ENCODE measurements around the gene LRRN2.

The LRRN2 gene

GRCh38 chr1:204673209-204673608 is 12.3 kb downstream of the LRRN2 start:
- no peak for DNase-seq
- intact Hi-C loops (cut with DNase I) = no loop called here

DNA sequence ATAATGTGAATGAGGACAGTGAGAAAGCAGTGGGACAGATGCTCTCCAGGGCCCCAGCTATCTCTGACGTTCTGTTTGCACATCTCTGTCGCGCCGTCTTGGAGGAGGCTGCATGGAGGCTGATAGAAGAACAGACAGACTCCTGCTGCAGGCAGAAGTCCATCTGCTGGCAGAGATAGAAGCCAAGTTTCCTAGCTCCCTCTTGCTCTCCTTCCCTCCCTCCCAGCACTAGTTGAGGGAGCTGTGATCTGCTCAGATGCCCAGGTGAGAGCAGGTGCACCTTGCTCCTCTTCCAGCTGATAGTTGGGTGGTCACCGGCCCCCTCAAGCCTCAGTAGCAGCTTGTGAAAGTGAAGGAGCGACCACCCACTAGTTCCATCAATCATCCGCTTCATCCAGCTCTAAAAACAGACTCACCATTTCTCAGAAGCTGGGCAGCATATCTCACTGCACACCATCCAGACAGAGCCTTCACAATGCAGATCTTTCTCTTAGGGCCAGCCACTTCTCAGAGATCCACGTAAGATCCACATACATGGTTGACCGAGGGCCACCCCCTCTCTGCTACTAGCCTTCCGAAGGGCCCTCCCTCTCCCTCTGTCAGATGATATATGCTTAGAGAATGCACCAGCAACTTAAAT is 12.9 kb downstream of the LRRN2 start:
- intact Hi-C loops (cut with DNase I) = no loop called here
- DNase-seq = no peak

GRCh38 chr1:204672069-204672468 is 13.5 kb downstream of the LRRN2 start:
- intact Hi-C loops (cut with DNase I) = no loop called here
- DNase-seq = no peak

DNA sequence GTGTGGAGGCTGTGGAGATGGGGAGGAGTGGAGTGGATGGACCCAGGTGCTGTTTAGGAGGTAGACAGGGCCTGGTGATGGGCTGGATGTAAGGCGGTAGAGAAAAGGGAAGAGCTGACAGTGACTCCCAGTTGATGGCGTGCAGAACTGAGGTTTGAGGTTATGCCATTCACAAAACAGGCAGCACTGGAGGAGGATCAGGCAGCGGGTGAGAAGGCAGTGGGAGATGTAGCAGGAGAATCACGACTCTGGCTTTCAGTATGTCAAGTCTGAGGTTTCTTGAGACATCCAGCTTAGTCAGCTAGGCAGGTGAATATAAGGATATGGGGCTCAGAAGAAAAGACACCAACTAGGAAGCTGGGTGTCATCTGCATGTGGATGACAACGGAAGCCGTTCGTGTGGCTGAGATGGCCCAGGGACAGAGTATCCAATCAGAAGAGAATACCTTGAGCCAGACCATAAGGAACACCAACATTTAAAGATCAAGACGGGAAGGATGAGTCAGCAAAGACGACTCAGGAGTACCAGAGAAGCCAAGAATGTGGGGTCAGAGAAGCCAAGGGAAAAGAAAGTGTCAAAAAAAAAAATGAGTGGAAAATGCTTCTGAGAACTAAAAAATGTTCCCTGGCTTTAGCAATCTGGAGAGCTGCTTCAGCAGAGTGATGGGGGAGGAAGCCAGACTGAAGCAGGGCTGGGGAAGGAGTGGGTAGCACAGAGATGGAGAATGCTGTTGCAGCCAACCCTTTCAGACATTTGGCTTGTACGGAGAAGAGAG is 15.2 kb downstream of the LRRN2 start:
- intact Hi-C loops (cut with DNase I) = no loop called here
- peak in 33 of 42 donors; percentile 21 to 87 (median 60) for DNase-seq

DNA sequence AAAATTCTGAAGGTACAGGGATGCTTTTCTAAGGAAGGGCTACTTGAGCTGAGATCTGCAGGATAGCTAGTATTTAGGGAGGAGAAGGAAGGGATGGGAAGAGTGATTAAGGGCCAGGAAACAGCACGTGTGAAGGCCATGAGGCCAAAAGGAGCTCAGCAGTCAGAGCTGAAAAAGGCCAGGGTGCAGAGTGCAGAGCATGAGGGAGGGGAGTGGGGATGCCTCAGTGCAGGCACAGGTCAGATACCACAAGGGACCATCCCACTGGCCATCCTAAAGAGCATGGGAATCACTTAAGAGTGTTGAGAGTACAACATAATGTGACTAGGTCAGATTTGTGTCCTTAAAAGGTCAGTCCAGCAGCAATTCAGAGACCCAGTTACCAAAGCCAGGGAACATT is 16.0 kb downstream of the LRRN2 start:
- no peak for DNase-seq
- intact Hi-C loops (cut with DNase I) = no loop called here

- intact Hi-C loops (cut with DNase I) = no loop called here
- peak in 8 of 42 donors; percentile 29 to 67 (median 45) for DNase-seq
Observed at GRCh38 chr1:204664384-204664651, 21.2 kb downstream of the LRRN2 start.

- DNase-seq = peak in 1 of 42 donors; percentile 28
Observed at GRCh38 chr1:204663644-204664383, 21.7 kb downstream of the LRRN2 start.

DNA sequence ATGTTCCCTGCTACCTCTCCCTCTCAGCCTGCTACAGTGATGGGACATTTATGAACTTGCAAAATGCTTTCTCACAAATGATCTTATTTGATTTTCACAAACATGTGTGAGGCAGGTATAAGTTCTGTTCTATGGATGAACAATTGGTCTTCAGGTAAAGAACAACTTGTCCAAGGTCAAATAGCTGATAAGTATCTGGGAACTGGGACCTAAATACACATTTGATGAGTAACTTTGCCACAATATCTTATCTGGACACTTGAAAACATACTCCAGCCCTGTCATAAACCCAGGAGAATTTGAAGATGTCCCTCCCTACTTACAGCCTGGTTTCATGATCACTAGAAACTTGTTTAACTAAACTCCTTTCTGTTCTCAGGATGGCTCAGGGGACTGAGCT is 23.0 kb downstream of the LRRN2 start:
- no peak for DNase-seq
- intact Hi-C loops (cut with DNase I) = no loop called here

More at GRCh38 chr1:204663644-204664383, 21.7 kb downstream of the LRRN2 start:
- intact Hi-C loops (cut with DNase I) = no loop called here

- no peak for DNase-seq
- intact Hi-C loops (cut with DNase I) = no loop called here
Observed at GRCh38 chr1:204660509-204660908, 25.0 kb downstream of the LRRN2 start.

DNA sequence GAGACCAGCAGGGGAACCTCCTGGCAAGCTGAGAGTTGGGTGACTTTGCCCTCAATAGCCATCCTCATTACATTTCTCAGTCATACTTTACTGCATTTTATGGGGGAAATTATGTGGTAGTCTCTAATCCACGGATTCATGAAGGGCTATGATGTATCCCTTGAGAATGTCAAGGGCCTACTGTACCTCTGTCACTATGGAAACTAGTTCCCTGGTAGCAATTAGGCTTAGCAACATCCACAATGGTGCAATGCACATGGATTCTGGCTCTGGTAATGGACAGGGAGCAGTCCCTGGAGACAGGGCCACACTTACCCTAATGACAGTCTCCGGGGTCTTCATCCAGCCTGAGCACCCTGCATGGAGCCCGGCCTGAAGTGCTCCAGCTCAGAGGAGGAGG is 26.5 kb downstream of the LRRN2 start:
- no peak for DNase-seq
- intact Hi-C loops (cut with DNase I) = no loop called here

DNA sequence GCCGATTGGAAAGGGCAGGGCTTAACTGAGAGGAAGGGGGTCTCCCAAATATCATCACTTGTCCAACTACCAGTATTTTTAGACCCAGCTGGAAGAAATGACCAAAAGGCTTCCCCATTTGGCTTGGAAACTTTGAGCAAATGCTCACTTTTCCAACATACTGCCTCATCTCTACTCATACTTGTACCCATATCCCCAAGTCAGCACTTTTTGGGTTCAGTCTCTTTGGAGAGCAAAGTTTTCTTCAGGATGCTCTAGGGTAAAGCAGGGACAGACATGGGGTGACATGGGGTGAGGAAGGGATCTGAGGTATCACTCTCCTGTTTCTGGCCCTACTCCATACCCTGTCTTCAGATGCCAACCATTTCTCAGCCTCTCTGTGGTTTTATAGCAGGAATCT is 27.2 kb downstream of the LRRN2 start:
- intact Hi-C loops (cut with DNase I) = no loop called here
- no peak for DNase-seq

- intact Hi-C loops (cut with DNase I) = no loop called here
- DNase-seq = no peak
Observed at GRCh38 chr1:204653590-204654340, 31.8 kb downstream of the LRRN2 start.

- DNase-seq = peak in 34 of 42 donors; percentile 28 to 90 (median 60)
- intact Hi-C loops (cut with DNase I) = no loop called here
Observed at GRCh38 chr1:204652497-204652896, 33.0 kb downstream of the LRRN2 start.

GRCh38 chr1:204651843-204652421 is 33.6 kb downstream of the LRRN2 start:
- intact Hi-C loops (cut with DNase I) = no loop called here
- DNase-seq = no peak

GRCh38 chr1:204650911-204651570 is 34.5 kb downstream of the LRRN2 start:
- intact Hi-C loops (cut with DNase I) = no loop called here
- peak in 1 of 42 donors; percentile 35 for DNase-seq

- intact Hi-C loops (cut with DNase I) = no loop called here
Observed at GRCh38 chr1:204649721-204650521, 35.6 kb downstream of the LRRN2 start.

DNA sequence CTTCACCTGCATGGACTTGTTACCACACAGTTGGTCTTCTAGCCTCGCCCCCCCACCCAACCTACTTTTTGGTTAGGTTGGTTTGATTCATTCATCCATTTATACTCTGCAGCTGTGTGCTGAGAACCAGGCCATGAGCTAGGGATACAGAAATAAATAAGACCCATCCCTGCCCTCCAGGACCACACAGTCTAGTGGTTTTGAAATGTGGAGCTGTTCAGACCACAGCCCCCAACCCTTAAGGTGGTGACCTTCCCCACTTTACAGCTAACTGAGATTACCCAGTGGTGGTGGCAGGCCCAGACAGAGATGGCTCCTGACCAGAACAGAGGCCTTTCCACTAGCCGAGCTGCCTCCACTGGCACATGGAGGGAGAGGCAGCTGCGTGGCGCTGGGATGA is 37.0 kb downstream of the LRRN2 start:
- intact Hi-C loops (cut with DNase I) = no loop called here
- no peak for DNase-seq

More at GRCh38 chr1:204649721-204650521, 35.6 kb downstream of the LRRN2 start:
- DNase-seq = no peak

DNA sequence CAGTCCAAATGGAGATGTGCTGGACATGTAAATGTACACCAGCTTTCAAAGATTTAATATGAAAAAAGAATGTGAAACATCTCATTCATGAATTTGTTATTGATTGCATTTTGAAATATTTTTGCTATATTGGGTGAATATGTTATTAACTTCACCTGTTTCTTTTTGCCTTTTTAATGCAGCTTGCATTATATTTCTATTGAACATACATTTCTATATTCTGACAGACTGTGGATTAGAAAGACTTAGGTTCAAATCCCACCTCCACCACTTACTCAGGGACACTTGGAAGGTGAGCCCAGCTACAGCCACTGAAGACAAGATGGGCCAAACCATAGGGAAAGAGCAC is 37.8 kb downstream of the LRRN2 start:
- intact Hi-C loops (cut with DNase I) = no loop called here
- no peak for DNase-seq

Data from head of caudate nucleus (tissue), 42 donors.